Left lung (tissue), 10 donors: ENCODE measurements around the gene IKZF1. TPM values are rescaled to one million over a fixed set of nuclear protein-coding genes. Genes with fewer than 3 reads are reported as not detected.
A peak's percentile ranks its signal among the peaks of the same experiment; 100 is the strongest.

Experiments used
- ATAC-seq: fragments of 200-7000 bp; cut with Tn5 transposase; one replicate; pipeline ENCODE4 v1.9.1; 2020; ENCODE audit warnings: moderate library complexity
- DNase-seq, 4 donors: peaks; one replicate each; pipeline ENCODE4 v3.0.0-alpha.2; 2013 to 2020
- H3K27ac ChIP-seq, 2 donors: fragments of 200-600 bp; sonication (generic) in 1 of 2; one replicate each; pipeline versions ENCODE4 v1.5.0 to v1.8.0; 2020 to 2021
- H3K27me3 ChIP-seq, 2 donors: fragments of 200-600 bp; sonication (generic) in 1 of 2; one replicate each; pipeline versions ENCODE4 v1.5.0 to v1.8.0; 2020 to 2021
- H3K36me3 ChIP-seq, 2 donors: fragments of 200-600 bp; sonication (generic) in 1 of 2; one replicate each; pipeline versions ENCODE4 v1.5.0 to v1.8.0; 2020 to 2021
- H3K4me1 ChIP-seq, 2 donors: fragments of 200-600 bp; one replicate each; pipeline ENCODE4 v1.8.0; 2021
- H3K4me3 ChIP-seq, 2 donors: fragments of 200-600 bp; sonication (generic) in 1 of 2; one replicate each; pipeline versions ENCODE4 v1.5.0 to v1.8.0; 2020 to 2021; ENCODE audit warnings: mild to moderate bottlenecking in 1 of 2
- H3K9me3 ChIP-seq, 2 donors: fragments of 200-600 bp; sonication (generic) in 1 of 2; one replicate each; pipeline versions ENCODE4 v1.5.0 to v1.8.0; 2020 to 2021
- CTCF ChIP-seq, 2 donors: fragments of 200-600 bp; sonication (generic) in 1 of 2; IDR thresholded peaks; one replicate each; pipeline versions ENCODE4 v1.5.0 to v1.8.0; 2021; ENCODE audit warnings: antibody characterized with exemption in 2 of 2
- intact Hi-C, 2 donors: fragments of 100-400 bp; cut with DNase I; formaldehyde crosslinking; loops; one replicate each; pipeline versions ENCODE4 v1.11.2 to v1.14.2; 2022
- polyA plus RNA-seq, 6 donors: library from polyadenylated mRNA; unstranded; fragments of 120-200 nt; gene quantifications; one replicate each; pipeline ENCODE4 v1.2.1, GENCODE V29; 2013; ENCODE audit not compliant: insufficient read length in 6 of 6
- total RNA-seq, 2 donors: library from RNA; stranded (reverse); fragmentation: NEBNext Ultra II Directional; extraction: Animal tissue kit (Norgen Biotek cat#: 25700); gene quantifications; one replicate each; pipeline ENCODE4 v1.2.1, GENCODE V29; 2021
- donor health status: DM: no; HTN: yes; CAD: no.
- donor health status: DM: no; HTN: no; CAD: no.

Gene IKZF1
- total and polyA plus RNA-seq, 8 donors, result 1.9 to 50.2 (median 2.3) TPM

GRCh38 chr7:50359995-50360925, 55.7 kb downstream of the IKZF1 start:
- TF ChIP-seq CTCF (IDR thresholded peaks at IDR 0.05), result no peak
- intact Hi-C loops, result loop anchor here in 1 of 2 donors (10.0 kb wide), 1 partner anchor 145 kb away; no protein-coding TSS in a partner anchor
- H3K36me3 ChIP-seq, result no peaks in the 10 kb centered on the region
- peak overlapping the region in 1 of 2 donors; percentile 90 for H3K27ac ChIP-seq
- H3K4me1 ChIP-seq, result peaks cover 0 to 67% of the 10 kb centered on the region in 2 donors
- H3K27me3 ChIP-seq, result no peaks in the 10 kb centered on the region
- DNase-seq (no peak), ATAC-seq (peak; percentile 23)
- no peaks in the 10 kb centered on the region for H3K9me3 ChIP-seq
- H3K4me3 ChIP-seq, result no peak overlapping the region

GRCh38 chr7:50362142-50362541, 57.6 kb downstream of the IKZF1 start:
- H3K27me3 ChIP-seq, result no peaks in the 10 kb centered on the region
- peaks cover 0 to 53% of the 10 kb centered on the region in 2 donors for H3K4me1 ChIP-seq
- ATAC-seq (no peak), DNase-seq (no peak)
- no peaks in the 10 kb centered on the region for H3K9me3 ChIP-seq
- H3K27ac ChIP-seq, result peak overlapping the region in 1 of 2 donors; percentile 20
- H3K4me3 ChIP-seq, result no peak overlapping the region
- no peaks in the 10 kb centered on the region for H3K36me3 ChIP-seq
- intact Hi-C loops, result loop anchor here in 1 of 2 donors (10.0 kb wide), 1 partner anchor 147 kb away; no protein-coding TSS in a partner anchor
- no peak for TF ChIP-seq CTCF (IDR thresholded peaks at IDR 0.05)

- H3K9me3 ChIP-seq, result no peaks in the 10 kb centered on the region
- no peaks in the 10 kb centered on the region for H3K27me3 ChIP-seq
- DNase-seq, result no peak
- H3K4me1 ChIP-seq, result peaks cover 0 to 46% of the 10 kb centered on the region in 2 donors
- intact Hi-C loops, result loop anchor here in 1 of 2 donors (10.0 kb wide), 1 partner anchor 148 kb away; no protein-coding TSS in a partner anchor
- H3K27ac ChIP-seq, result peak overlapping the region in 1 of 2 donors; percentile 20
- peaks cover 0 to 2% of the 10 kb centered on the region in 2 donors for H3K36me3 ChIP-seq
- TF ChIP-seq CTCF (IDR thresholded peaks at IDR 0.05), result no peak
- H3K4me3 ChIP-seq, result no peak overlapping the region
- no peak for ATAC-seq
These were observed 58.3 kb downstream of the IKZF1 start for GRCh38 chr7:50362712-50363282.

GRCh38 chr7:50363327-50364060, 59.0 kb downstream of the IKZF1 start:
- H3K27ac ChIP-seq, result peak overlapping the region in 1 of 2 donors; percentile 20
- no peaks in the 10 kb centered on the region for H3K9me3 ChIP-seq
- H3K27me3 ChIP-seq, result no peaks in the 10 kb centered on the region
- intact Hi-C loops, result loop anchor here in 1 of 2 donors (10.0 kb wide), 1 partner anchor 149 kb away; no protein-coding TSS in a partner anchor
- H3K36me3 ChIP-seq, result peaks cover 0 to 7% of the 10 kb centered on the region in 2 donors
- no peak overlapping the region for H3K4me3 ChIP-seq
- DNase-seq (no peak), ATAC-seq (no peak)
- H3K4me1 ChIP-seq, result peaks cover 0 to 40% of the 10 kb centered on the region in 2 donors
- TF ChIP-seq CTCF (IDR thresholded peaks at IDR 0.05), result no peak
